Measurements from ENCODE around the gene FMNL3. TPM values are rescaled to one million over a fixed set of nuclear protein-coding genes. Genes with fewer than 3 reads are reported as not detected.

Gene FMNL3
- total and polyA plus RNA-seq, 2 of the 8 experiments (the other 6 are each of a cell fraction or from before 2014, with no cell fraction given) = 8.6 to 29.0 TPM

DNA sequence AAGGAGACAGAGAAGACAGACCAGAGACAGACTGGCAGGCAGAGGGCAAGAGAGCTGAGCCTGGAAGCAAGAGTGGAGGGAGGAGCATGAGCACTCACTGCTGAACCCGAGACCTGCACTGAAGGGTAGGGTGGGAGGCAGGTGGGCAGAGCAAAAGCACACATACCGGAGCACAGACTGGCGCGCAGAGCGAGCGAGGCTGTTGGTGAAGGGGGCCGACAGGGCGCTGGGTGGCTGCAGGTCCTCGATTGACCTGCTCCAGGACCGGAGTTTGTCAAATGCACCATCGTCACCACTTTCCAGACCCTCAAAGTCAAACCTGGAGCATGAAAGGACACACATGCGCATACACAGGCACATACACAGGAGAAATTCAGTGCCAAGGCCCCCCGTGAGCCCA, 48.9 kb downstream of the FMNL3 start:
- no peak overlapping the region for H4K5ac ChIP-seq (ENCODE audit: insufficient read length, low read depth, low read length)
- H3K27ac ChIP-seq (ENCODE audit: low read depth, low read length) = no peak overlapping the region
- H2BK20ac ChIP-seq (ENCODE audit: low read length) = no peak overlapping the region
- no peak overlapping the region for H3K4ac ChIP-seq (replicated peaks; ENCODE audit: insufficient read length, low read depth, low read length)
- H3K4me1 ChIP-seq (replicated peaks in 1 of 4; ENCODE audit: control insufficient read depth in 3 of 4, insufficient read depth in 4 of 4, low read length in 3 of 4) = peaks cover 0 to 2% (median 2%) of the 10 kb centered on the region in 4 experiments; a peak in 3 of 7 replicates
- no peak overlapping the region for H3K4me2 ChIP-seq (ENCODE audit: insufficient read depth in 1 of 2, low read depth in 2 of 2, low read length in 2 of 2)
- no peaks in the 10 kb centered on the region for H3K79me2 ChIP-seq (ENCODE audit: control insufficient read depth in 1 of 2, insufficient read depth in 2 of 2, low read length in 2 of 2)
- H3K23ac ChIP-seq (ENCODE audit: insufficient read length) = no peak overlapping the region
- H3K79me1 ChIP-seq (ENCODE audit: low read depth, low read length) = no peaks in the 10 kb centered on the region
- no peak overlapping the region for H2BK120ac ChIP-seq (replicated peaks; ENCODE audit: low read depth, low read length)
- ChIA-PET POLR2A (ENCODE audit: partially characterized antibody) (interaction anchor here (0.8 kb wide), 1 partner anchor 11 kb away, joined by 3 read pairs; no protein-coding TSS in a partner anchor), CTCF (ENCODE audit: partially characterized antibody) (interaction anchor here (0.6 to 5.3 kb wide), 5 partner anchors 10 to 82 kb away, joined by 3 to 41 read pairs (median 3); no protein-coding TSS in a partner anchor)
- H2AFZ ChIP-seq (ENCODE audit: low read length) = no peak overlapping the region
- H3K27me3 ChIP-seq (replicated peaks in 1 of 4; ENCODE audit: control insufficient read depth in 3 of 4, extremely low read depth in 1 of 4, insufficient read depth in 3 of 4, low read length in 3 of 4) = no peaks in the 10 kb centered on the region
- H2BK12ac ChIP-seq (ENCODE audit: low read depth, low read length) = no peak overlapping the region
- FAIRE-seq = no peak
- no peaks in the 10 kb centered on the region for H3K23me2 ChIP-seq (ENCODE audit: low read depth, low read length)
- H3K18ac ChIP-seq (ENCODE audit: extremely low read depth, low read length) = no peak overlapping the region
- no peak overlapping the region for H3K9ac ChIP-seq (replicated peaks in 1 of 4; ENCODE audit: extremely low read depth in 1 of 4, low read depth in 3 of 4, low read length in 3 of 4)
- WGBS, 2 experiments (ENCODE audit: extremely low coverage in 1 of 2, insufficient coverage in 1 of 2, insufficient read length in 1 of 2, insufficient replicate concordance in 2 of 2, low coverage in 1 of 2, low lambda C conversion rate in 2 of 2, missing lambda C conversion rate in 1 of 2) = 94% methylated on average over 13 of the region's 13 CpGs; no CpG with 5 or more reads in 1 of the 2 experiments
- H2AK5ac ChIP-seq (ENCODE audit: low read depth, low read length) = no peak overlapping the region
- H4K8ac ChIP-seq (ENCODE audit: extremely low read depth, insufficient read depth, low read length) = no peak overlapping the region
- no peak overlapping the region for H4K91ac ChIP-seq (replicated peaks; ENCODE audit: insufficient read length, low read length)
- peak overlapping the region; percentile 44; the same call in 1 of the 2 replicates for H2BK5ac ChIP-seq (ENCODE audit: low read depth, low read length)
- H3K14ac ChIP-seq (ENCODE audit: insufficient read length) = no peak overlapping the region
- TF ChIP-seq, protein P1, sequence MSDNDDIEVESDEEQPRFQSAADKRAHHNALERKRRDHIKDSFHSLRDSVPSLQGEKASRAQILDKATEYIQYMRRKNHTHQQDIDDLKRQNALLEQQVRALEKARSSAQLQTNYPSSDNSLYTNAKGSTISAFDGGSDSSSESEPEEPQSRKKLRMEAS (IDR thresholded peaks at IDR 0.05) = no peak
- TF ChIP-seq JUN (IDR thresholded peaks at IDR 0.05; ENCODE audit: low read depth, low read length) (no peak), TAF7 (optimal IDR thresholded peaks at IDR 0.05; ENCODE audit: borderline replicate concordance, low read depth, low read length) (no peak), EZH2 (IDR thresholded peaks at IDR 0.05; ENCODE audit: low read depth, low read length, severe bottlenecking) (no peak), POLR2A (IDR thresholded peaks at IDR 0.05; ENCODE audit: control extremely low read depth in 1 of 2, low read depth in 2 of 2, low read length in 2 of 2) (no peak), CTBP2 (IDR thresholded peaks at IDR 0.05; ENCODE audit: borderline replicate concordance, insufficient read depth, insufficient read length, low read length) (no peak), BRCA1 (IDR thresholded peaks at IDR 0.05; ENCODE audit: low read depth, low read length) (no peak), YY1 (IDR thresholded peaks at IDR 0.05; ENCODE audit: low read depth, low read length) (no peak), TCF12 (IDR thresholded peaks at IDR 0.05; ENCODE audit: low read depth, low read length) (no peak), CHD1 (IDR thresholded peaks at IDR 0.05; ENCODE audit: low read depth, low read length) (no peak), SAP30 (IDR thresholded peaks at IDR 0.05; ENCODE audit: insufficient read depth, insufficient replicate concordance, low read length) (no peak), HDAC2 (IDR thresholded peaks at IDR 0.05; ENCODE audit: borderline replicate concordance in 1 of 2, low read depth in 2 of 2, low read length in 2 of 2) (no peak), FOSL1 (IDR thresholded peaks at IDR 0.05; ENCODE audit: insufficient read depth, low read depth, low read length) (no peak), SP4 (IDR thresholded peaks at IDR 0.05; ENCODE audit: low read length) (no peak)
- no peaks in the 10 kb centered on the region for H4K20me1 ChIP-seq (replicated peaks in 1 of 2; ENCODE audit: control insufficient read depth in 1 of 2, insufficient read depth in 2 of 2, low read length in 2 of 2)
- DNase-seq (ENCODE audit: low read depth in 1 of 2, low spot score in 2 of 2) = no peak
- H3K36me3 ChIP-seq (ENCODE audit: control insufficient read depth in 2 of 4, insufficient read depth in 4 of 4, low read length in 3 of 4) = peaks cover under 1 to 53% (median 12%) of the 10 kb centered on the region in 4 experiments; a peak in 7 of 8 replicates
- no peak overlapping the region for H2BK15ac ChIP-seq (ENCODE audit: low read length)
- no peak overlapping the region for H3K56ac ChIP-seq (replicated peaks; ENCODE audit: insufficient read length, low read depth, low read length)
- H3K9me3 ChIP-seq (ENCODE audit: insufficient read depth in 2 of 2, low read depth in 1 of 2, low read length in 1 of 2) = no peaks in the 10 kb centered on the region
- no peak overlapping the region for H3K4me3 ChIP-seq (ENCODE audit: extremely low read depth in 1 of 4, insufficient read depth in 2 of 4, low read depth in 3 of 4, low read length in 4 of 4)

All from H1 (cell line).